GM23338 (cell line): ENCODE data around the gene FTCD. TPM values are rescaled to one million over a fixed set of nuclear protein-coding genes. Genes with fewer than 3 reads are reported as not detected.

Experiments
- ATAC-seq: fragments of 200-7000 bp; cut with Tn5 transposase; 3 replicates; pipeline ENCODE4 v1.9.1; 2020
- DNase-seq: peaks from one replicate; pipeline ENCODE4 v3.0.0-alpha.2; 2015; ENCODE audit warnings: low spot score
- H2AFZ ChIP-seq: fragments of 200-600 bp; sonication (generic); 2 replicates; pipeline ENCODE4 v1.8.0; 2016; ENCODE audit warnings: antibody characterized with exemption, mild to moderate bottlenecking, moderate library complexity
- H3F3A ChIP-seq: fragments of 200-600 bp; sonication (generic); replicated peaks from 2 replicates; pipeline ENCODE4 v1.8.0; 2017; ENCODE audit warnings: antibody characterized with exemption, mixed run types, low read depth
- H3K27ac ChIP-seq: fragments of 200-600 bp; sonication (generic); 2 replicates; pipeline ENCODE4 v1.6.1; 2016; ENCODE audit warnings: low read depth
- H3K27me3 ChIP-seq: fragments of 200-600 bp; sonication (generic); 2 replicates; pipeline ENCODE4 v1.8.0; 2016; ENCODE audit warnings: mild to moderate bottlenecking, mixed run types, moderate library complexity; ENCODE audit not compliant: insufficient read depth
- H3K36me3 ChIP-seq: fragments of 200-600 bp; sonication (generic); 2 replicates; pipeline ENCODE4 v1.8.0; 2016; ENCODE audit warnings: mild to moderate bottlenecking; ENCODE audit not compliant: insufficient read depth
- H3K4me1 ChIP-seq: fragments of 200-600 bp; sonication (generic); 2 replicates; pipeline ENCODE4 v1.8.0; 2016; ENCODE audit warnings: mild to moderate bottlenecking, moderate library complexity; ENCODE audit not compliant: insufficient read depth
- H3K4me2 ChIP-seq: fragments of 200-600 bp; sonication (generic); 2 replicates; pipeline ENCODE4 v1.7.1; 2017; ENCODE audit warnings: mixed run types
- H3K4me3 ChIP-seq: fragments of 200-600 bp; sonication (generic); 2 replicates; pipeline ENCODE4 v1.6.1; 2016; ENCODE audit warnings: mixed run types
- H3K79me2 ChIP-seq: fragments of 200-600 bp; sonication (generic); replicated peaks from 2 replicates; pipeline ENCODE4 v1.8.0; 2017; ENCODE audit warnings: mild to moderate bottlenecking; ENCODE audit not compliant: insufficient read depth
- H3K9me2 ChIP-seq: fragments of 200-600 bp; sonication (generic); 2 replicates; pipeline ENCODE4 v1.8.0; 2017; ENCODE audit not compliant: insufficient read depth
- H4K20me1 ChIP-seq: fragments of 200-600 bp; sonication (generic); replicated peaks from 2 replicates; pipeline ENCODE4 v1.8.0; 2017; ENCODE audit warnings: mild to moderate bottlenecking; ENCODE audit not compliant: insufficient read depth
- H3K27ac Mint-ChIP-seq: 2 replicates; pipeline ENCODE4 v1.8.0; 2020; ENCODE audit warnings: inconsistent platforms, mild to moderate bottlenecking, moderate library complexity, mixed read lengths
- H3K27me3 Mint-ChIP-seq: 3 replicates; pipeline ENCODE4 v1.8.0; 2022; ENCODE audit warnings: low read depth, mild to moderate bottlenecking, moderate library complexity, mixed read lengths, inconsistent platforms; ENCODE audit not compliant: insufficient read depth, poor library complexity
- H3K36me3 Mint-ChIP-seq: 3 replicates; pipeline ENCODE4 v1.8.0; 2021; ENCODE audit warnings: low read depth, mild to moderate bottlenecking, inconsistent platforms, moderate library complexity, mixed read lengths
- H3K4me1 Mint-ChIP-seq: 3 replicates; pipeline ENCODE4 v1.8.0; 2020; ENCODE audit warnings: mild to moderate bottlenecking, inconsistent platforms, mixed read lengths
- H3K4me3 Mint-ChIP-seq: 3 replicates; pipeline ENCODE4 v1.8.0; 2021; ENCODE audit warnings: moderate library complexity, mild to moderate bottlenecking, inconsistent platforms, mixed read lengths
- H3K9me3 Mint-ChIP-seq: 3 replicates; pipeline ENCODE4 v1.8.0; 2020; ENCODE audit warnings: moderate library complexity, mild to moderate bottlenecking, inconsistent platforms, mixed read lengths
- CREB1 ChIP-seq: fragments of 250-450 bp; sonication (Bioruptor Pico); IDR thresholded peaks from 2 replicates; pipeline ENCODE4 v1.5.0; 2020; ENCODE audit warnings: low read depth, mild to moderate bottlenecking, moderate library complexity
- EZH2 ChIP-seq: fragments of 200-600 bp; sonication (generic); IDR thresholded peaks from one replicate; pipeline ENCODE4 v1.8.0; 2017; ENCODE audit warnings: antibody characterized with exemption, mild to moderate bottlenecking, low read depth; ENCODE audit not compliant: unreplicated experiment
- NANOG ChIP-seq: IDR thresholded peaks from 2 replicates; pipeline ENCODE4 v1.6.1; 2016; ENCODE audit warnings: antibody characterized with exemption, borderline replicate concordance
- POLR2AphosphoS5 ChIP-seq: IDR thresholded peaks from 2 replicates; pipeline ENCODE4 v1.6.1; 2016; ENCODE audit warnings: antibody characterized with exemption, low read depth
- REST ChIP-seq: IDR thresholded peaks from one replicate; pipeline ENCODE4 v1.6.1; 2018; ENCODE audit warnings: antibody characterized with exemption; ENCODE audit not compliant: unreplicated experiment
- STAT1 ChIP-seq: IDR thresholded peaks from one replicate; pipeline ENCODE4 v1.6.1; 2016; ENCODE audit warnings: antibody characterized with exemption; ENCODE audit not compliant: unreplicated experiment
- ZNF114 ChIP-seq: fragments of 250-450 bp; sonication (Bioruptor Pico); IDR thresholded peaks from 2 replicates; pipeline ENCODE4 v1.5.0; 2020; ENCODE audit warnings: mild to moderate bottlenecking, moderate library complexity
- ZNF331 ChIP-seq: fragments of 250-450 bp; sonication (Bioruptor Pico); IDR thresholded peaks from 2 replicates; pipeline ENCODE4 v1.5.0; 2020; ENCODE audit warnings: low read depth, mild to moderate bottlenecking, moderate library complexity
- ZNF462 ChIP-seq: fragments of 250-450 bp; sonication (Bioruptor Pico); IDR thresholded peaks from 2 replicates; pipeline ENCODE4 v1.5.0; 2020; ENCODE audit warnings: mild to moderate bottlenecking, moderate library complexity
- polyA plus RNA-seq: library from polyadenylated mRNA; unstranded; fragments of >200 nt; fragmentation: Nextera tagmentation; extraction: Ambion mirVana; gene quantifications from 2 replicates; pipeline ENCODE4 v1.2.1, GENCODE V29; 2016
- total RNA-seq: library from RNA; depleted of rRNA; stranded (reverse); fragments of >200 nt; shearing (Covaris generic); gene quantifications from 2 replicates; pipeline ENCODE4 v1.2.3, GENCODE V29; 2014

FTCD gene
- total and polyA plus RNA-seq, 2 experiments from 2014 or later, result 0.90 to 2.3 TPM

- DNase-seq (no peak), ATAC-seq (no peak)
- Histone ChIP-seq H3F3A (0 out of 2 replicates have a peak, but pooled peaks cover 4% of the 10 kb centered on the region), H3K4me1 (peaks cover 11% of the 10 kb centered on the region; the same call in 1 of the 2 replicates), H3K27me3 (no peaks in the 10 kb centered on the region), H3K79me2 (no peaks in the 10 kb centered on the region; the same call in 1 of the 2 replicates), H3K4me3 (peak overlapping the region; percentile 65), H3K36me3 (no peaks in the 10 kb centered on the region), H3K9me2 (no peaks in the 10 kb centered on the region), H2AFZ (no peak overlapping the region), H4K20me1 (peaks cover 3% of the 10 kb centered on the region; the same call in 1 of the 2 replicates), H3K27ac (peak overlapping the region; percentile 27; the same call in 1 of the 2 replicates), H3K4me2 (peak overlapping the region; percentile 84)
- peak overlapping the region; percentile 93; the same call in 2 of the 3 replicates for H3K4me3 Mint-ChIP-seq
- H3K9me3 Mint-ChIP-seq, result no peaks in the 10 kb centered on the region
- TF ChIP-seq ZNF331 (CRISPR knock-in tag) (no peak), EZH2 (no peak)
- H3K27ac Mint-ChIP-seq, result no peak overlapping the region
- peaks cover 27% of the 10 kb centered on the region for H3K4me1 Mint-ChIP-seq
- peaks cover 8% of the 10 kb centered on the region for H3K27me3 Mint-ChIP-seq
- peaks cover 11% of the 10 kb centered on the region for H3K36me3 Mint-ChIP-seq
Observed at GRCh38 chr21:46185716-46186115, 30.3 kb upstream of the FTCD start.

- DNase-seq (peak; percentile 90), ATAC-seq (peak; percentile 70)
- peak overlapping the region; percentile 65 for H3K4me3 ChIP-seq
- Mint-ChIP-seq H3K27ac (peak overlapping the region; percentile 98), H3K36me3 (peaks cover 13% of the 10 kb centered on the region), H3K4me1 (peaks cover 33% of the 10 kb centered on the region), H3K9me3 (no peaks in the 10 kb centered on the region), H3K27me3 (peaks cover 11% of the 10 kb centered on the region), H3K4me3 (peak overlapping the region; percentile 93)
- H3K9me2 ChIP-seq, result no peaks in the 10 kb centered on the region
- H3K4me1 ChIP-seq, result peaks cover 11% of the 10 kb centered on the region; the same call in 1 of the 2 replicates
- 0 out of 2 replicates have a peak, but pooled peaks cover 4% of the 10 kb centered on the region for H3F3A ChIP-seq
- no peaks in the 10 kb centered on the region for H3K36me3 ChIP-seq
- H3K79me2 ChIP-seq, result peaks cover 5% of the 10 kb centered on the region; the same call in 1 of the 2 replicates
- H3K27ac ChIP-seq, result peak overlapping the region; percentile 92; the same call in 1 of the 2 replicates
- H3K27me3 ChIP-seq, result no peaks in the 10 kb centered on the region
- peaks cover 3% of the 10 kb centered on the region; the same call in 1 of the 2 replicates for H4K20me1 ChIP-seq
- H3K4me2 ChIP-seq, result peak overlapping the region; percentile 84
- peak overlapping the region; percentile 96 for H2AFZ ChIP-seq
- TF ChIP-seq ZNF462 (no peak), ZNF331 (CRISPR knock-in tag) (no peak), POLR2AphosphoS5 (peak; percentile 54), STAT1 (no peak), ZNF114 (CRISPR knock-in tag) (no peak), REST (no peak), NANOG (no peak), CREB1 (CRISPR knock-in tag) (peak; percentile 17; the same call in 1 of the 2 replicates)
Observed at GRCh38 chr21:46184625-46185555, 29.5 kb upstream of the FTCD start.
